Keratinocyte (primary cell): ENCODE data around the gene SPATA19. TPM values are rescaled to one million over a fixed set of nuclear protein-coding genes. Genes with fewer than 3 reads are reported as not detected.

ENCODE experiments used
- DNase-seq: peaks from one replicate; pipeline ENCODE4 v3.0.0-alpha.2; 2011; ENCODE audit warnings: low read depth, missing footprints, low spot score
- FAIRE-seq: peaks from 2 replicates; lab custom pipeline; 2011; peaks lifted over from hg19 to GRCh38; lab: Jason Lieb, UNC
- H2AFZ ChIP-seq: 2 replicates; pipeline ENCODE4 v1.6.0; 2012; ENCODE audit warnings: low read length, control low read depth, inconsistent platforms; ENCODE audit not compliant: control insufficient read depth
- H3K27ac ChIP-seq: 2 replicates; pipeline ENCODE4 v1.5.1; 2011; ENCODE audit warnings: low read length; ENCODE audit not compliant: control insufficient read depth, insufficient read depth
- H3K27me3 ChIP-seq: 3 replicates; pipeline ENCODE4 v1.6.0; 2011; ENCODE audit warnings: low read length; ENCODE audit not compliant: control insufficient read depth, insufficient read depth; ENCODE audit errors: extremely low read depth
- H3K36me3 ChIP-seq, 2 experiments: 2 replicates in 1 of 2; 3 replicates in 1 of 2; pipeline ENCODE4 v1.5.1; 2011; ENCODE audit warnings: low read length in 2 of 2, mild to moderate bottlenecking in 1 of 2; ENCODE audit not compliant: control insufficient read depth in 2 of 2, insufficient read depth in 2 of 2; ENCODE audit errors: extremely low read depth in 1 of 2
- H3K4me1 ChIP-seq: 3 replicates; pipeline ENCODE4 v1.5.1; 2011; ENCODE audit warnings: low read length; ENCODE audit not compliant: control insufficient read depth, insufficient read depth; ENCODE audit errors: extremely low read depth
- H3K4me2 ChIP-seq: 3 replicates; pipeline ENCODE4 v1.6.0; 2011; ENCODE audit warnings: low read depth, low read length; ENCODE audit not compliant: control insufficient read depth, insufficient read depth; ENCODE audit errors: extremely low read depth
- H3K4me3 ChIP-seq, 3 experiments: fragments of 200-600 bp in 1 of 3; sonication (generic) in 1 of 3; 2 replicates in 2 of 3; 3 replicates in 1 of 3; pipeline ENCODE4 v1.5.1; 2011 to 2016; ENCODE audit warnings: low read length in 3 of 3, mild to moderate bottlenecking in 3 of 3, control low read depth in 2 of 3, inconsistent platforms in 1 of 3, low read depth in 1 of 3, mixed read lengths in 1 of 3, mixed run types in 1 of 3, moderate library complexity in 1 of 3; ENCODE audit not compliant: control insufficient read depth in 2 of 3, insufficient read depth in 2 of 3; ENCODE audit errors: extremely low read depth in 1 of 3
- H3K79me2 ChIP-seq: 2 replicates; pipeline ENCODE4 v1.6.0; 2012; ENCODE audit warnings: low read length; ENCODE audit not compliant: control insufficient read depth, insufficient read depth
- H3K9ac ChIP-seq: 3 replicates; pipeline ENCODE4 v1.6.0; 2011; ENCODE audit warnings: low read length; ENCODE audit not compliant: control insufficient read depth, insufficient read depth; ENCODE audit errors: extremely low read depth
- H3K9me1 ChIP-seq: 3 replicates; pipeline ENCODE4 v1.6.0; 2011; ENCODE audit warnings: low read length; ENCODE audit not compliant: control insufficient read depth, insufficient read depth; ENCODE audit errors: extremely low read depth
- H3K9me3 ChIP-seq: 2 replicates; pipeline ENCODE4 v1.5.1; 2012; ENCODE audit warnings: low read depth, low read length; ENCODE audit not compliant: control insufficient read depth
- H4K20me1 ChIP-seq: 3 replicates; pipeline ENCODE4 v1.6.0; 2011; ENCODE audit warnings: low read length; ENCODE audit not compliant: control insufficient read depth, insufficient read depth; ENCODE audit errors: extremely low read depth
- EZH2 ChIP-seq: IDR thresholded peaks from one replicate; pipeline ENCODE4 v1.6.1; 2012; ENCODE audit warnings: inconsistent platforms, mild to moderate bottlenecking, low read length, moderate library complexity
- dilution Hi-C: fragments of 300-500 bp; cut with MboI; formaldehyde crosslinking; loops from one replicate; pipeline ENCODE4 v1.7.0; 2020; ENCODE audit warnings: low sequenced_read_pairs; ENCODE audit not compliant: extremely low pct_ligation_motif_present
- polyA plus RNA-seq, 5 experiments: library from polyadenylated mRNA; depleted of rRNA in 3 of 5; stranded (reverse) in 3 of 5; stranded (forward) in 1 of 5; unstranded in 1 of 5; fragments of >200 nt; gene quantifications; 1 replicate in 1 of 5; 2 replicates in 3 of 5; 3 replicates in 1 of 5; pipeline versions ENCODE4 v1.2.1 to v1.2.3, GENCODE V29; 2011 to 2012; ENCODE audit warnings: missing spikeins in 2 of 5, low read depth in 1 of 5, low replicate concordance in 1 of 5
- TF ChIP-seq, protein P1 (sequence below), 3 experiments: IDR thresholded peaks in 1 of 3; conservative IDR thresholded peaks in 1 of 3; optimal IDR thresholded peaks in 1 of 3; 2 replicates in 2 of 3; 3 replicates in 1 of 3; pipeline versions ENCODE3 to v1.5.1; 2011; ENCODE audit warnings: low read length in 3 of 3, mild to moderate bottlenecking in 3 of 3, moderate library complexity in 2 of 3, control low read depth in 1 of 3, inconsistent platforms in 1 of 3; ENCODE audit not compliant: insufficient read depth in 2 of 3; ENCODE audit errors: extremely low read depth in 1 of 3

The SPATA19 gene
- polyA plus RNA-seq, 1 donor (not counting 4 experiments of a cell fraction or from before 2014, with no cell fraction given), result 0.26 TPM

- Histone ChIP-seq H4K20me1 (no peaks in the 10 kb centered on the region), H3K4me1 (no peaks in the 10 kb centered on the region), H3K9me1 (no peaks in the 10 kb centered on the region), H2AFZ (no peak overlapping the region), H3K36me3 (no peaks in the 10 kb centered on the region), H3K4me2 (no peak overlapping the region), H3K27ac (no peak overlapping the region), H3K9me3 (no peaks in the 10 kb centered on the region), H3K4me3 (no peak overlapping the region), H3K79me2 (no peaks in the 10 kb centered on the region), H3K27me3 (peaks cover 10% of the 10 kb centered on the region), H3K9ac (no peak overlapping the region)
- TF ChIP-seq, protein P1, sequence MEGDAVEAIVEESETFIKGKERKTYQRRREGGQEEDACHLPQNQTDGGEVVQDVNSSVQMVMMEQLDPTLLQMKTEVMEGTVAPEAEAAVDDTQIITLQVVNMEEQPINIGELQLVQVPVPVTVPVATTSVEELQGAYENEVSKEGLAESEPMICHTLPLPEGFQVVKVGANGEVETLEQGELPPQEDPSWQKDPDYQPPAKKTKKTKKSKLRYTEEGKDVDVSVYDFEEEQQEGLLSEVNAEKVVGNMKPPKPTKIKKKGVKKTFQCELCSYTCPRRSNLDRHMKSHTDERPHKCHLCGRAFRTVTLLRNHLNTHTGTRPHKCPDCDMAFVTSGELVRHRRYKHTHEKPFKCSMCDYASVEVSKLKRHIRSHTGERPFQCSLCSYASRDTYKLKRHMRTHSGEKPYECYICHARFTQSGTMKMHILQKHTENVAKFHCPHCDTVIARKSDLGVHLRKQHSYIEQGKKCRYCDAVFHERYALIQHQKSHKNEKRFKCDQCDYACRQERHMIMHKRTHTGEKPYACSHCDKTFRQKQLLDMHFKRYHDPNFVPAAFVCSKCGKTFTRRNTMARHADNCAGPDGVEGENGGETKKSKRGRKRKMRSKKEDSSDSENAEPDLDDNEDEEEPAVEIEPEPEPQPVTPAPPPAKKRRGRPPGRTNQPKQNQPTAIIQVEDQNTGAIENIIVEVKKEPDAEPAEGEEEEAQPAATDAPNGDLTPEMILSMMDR (optimal IDR thresholded peaks at IDR 0.05 in 1 of 3, IDR thresholded peaks at IDR 0.05 in 1 of 3, conservative IDR thresholded peaks at IDR 0.05 in 1 of 3; ENCODE audit: extremely low read depth in 1 of 3, insufficient read depth in 2 of 3, low read length in 3 of 3), result no peak
- DNase-seq, result no peak
- dilution Hi-C loops, result no loop called here
- FAIRE-seq, result no peak
These were observed 1.1 kb downstream of the SPATA19 start for GRCh38 chr11:133844217-133844616.

GRCh38 chr11:133843454-133843987, 1.8 kb downstream of the SPATA19 start:
- TF ChIP-seq, protein P1 (optimal IDR thresholded peaks at IDR 0.05 in 1 of 3, IDR thresholded peaks at IDR 0.05 in 1 of 3, conservative IDR thresholded peaks at IDR 0.05 in 1 of 3; ENCODE audit: extremely low read depth in 1 of 3, insufficient read depth in 2 of 3, low read length in 3 of 3), result no peak
- TF ChIP-seq EZH2, result no peak
- Histone ChIP-seq H3K4me2 (no peak overlapping the region), H3K9me3 (no peaks in the 10 kb centered on the region), H3K36me3 (no peaks in the 10 kb centered on the region), H3K79me2 (no peaks in the 10 kb centered on the region), H3K27me3 (peaks cover 10% of the 10 kb centered on the region), H2AFZ (no peak overlapping the region), H4K20me1 (no peaks in the 10 kb centered on the region), H3K9ac (no peak overlapping the region), H3K4me1 (no peaks in the 10 kb centered on the region), H3K9me1 (no peaks in the 10 kb centered on the region), H3K4me3 (no peak overlapping the region), H3K27ac (no peak overlapping the region)
- DNase-seq (no peak), FAIRE-seq (no peak)
- dilution Hi-C loops, result no loop called here
